Endothelial cell of umbilical vein (primary cell): ENCODE results near the gene C1GALT1C1. TPM values are rescaled to one million over a fixed set of nuclear protein-coding genes. Genes with fewer than 3 reads are reported as not detected.

Experiments used
- BruUV-seq: library from RNA; stranded (reverse); fragments of 400-500 nt; replicated peaks from 2 replicates; lab custom pipeline; 2021; lab: Mats Ljungman, UMichigan
- CTCF ChIA-PET: fragments of 300-600, 350-600 bp; sonication (Branson Sonifier 250); formaldehyde crosslinking; loops from one replicate; lab custom pipeline; 2021; ENCODE audit warnings: antibody characterized with exemption, inconsistent platforms; lab: Charles Lee
- POLR2A ChIA-PET: fragments of 300-600, 350-600 bp; sonication (Branson Sonifier 250); formaldehyde crosslinking; loops from one replicate; lab custom pipeline; 2021; ENCODE audit warnings: antibody characterized with exemption, inconsistent platforms; lab: Charles Lee
- DNase-seq: peaks from one replicate; pipeline ENCODE4 v3.0.0-alpha.2; 2011; ENCODE audit warnings: low read depth, low spot score
- FAIRE-seq: peaks from 2 replicates; lab custom pipeline; 2011; peaks lifted over from hg19 to GRCh38; lab: Jason Lieb, UNC
- H2AFZ ChIP-seq: 2 replicates; pipeline ENCODE4 v1.6.0; 2012; ENCODE audit warnings: low read depth, low read length, control low read depth, inconsistent platforms
- H3K27ac ChIP-seq: 2 replicates; pipeline ENCODE4 v1.5.1; 2011; ENCODE audit warnings: low read depth, mild to moderate bottlenecking, control low read depth, low read length, moderate library complexity; ENCODE audit not compliant: insufficient read depth
- H3K27me3 ChIP-seq, 2 experiments: 2 replicates each; pipeline versions ENCODE4 v1.6.0 to v1.6.1; 2011; ENCODE audit warnings: low read length in 2 of 2, mixed read lengths in 1 of 2; ENCODE audit not compliant: control insufficient read depth in 2 of 2, insufficient read depth in 2 of 2
- H3K36me3 ChIP-seq, 2 experiments: 2 replicates in 1 of 2; 3 replicates in 1 of 2; pipeline ENCODE4 v1.5.1; 2011; ENCODE audit warnings: low read length in 2 of 2, mild to moderate bottlenecking in 1 of 2, moderate library complexity in 1 of 2; ENCODE audit not compliant: control insufficient read depth in 2 of 2, insufficient read depth in 2 of 2; ENCODE audit errors: extremely low read depth in 1 of 2
- H3K4me1 ChIP-seq: 3 replicates; pipeline ENCODE4 v1.5.1; 2011; ENCODE audit warnings: mild to moderate bottlenecking, low read length; ENCODE audit not compliant: control insufficient read depth, insufficient read depth; ENCODE audit errors: extremely low read depth
- H3K4me2 ChIP-seq: 2 replicates; pipeline ENCODE4 v1.6.1; 2011; ENCODE audit warnings: low read length, control low read depth, mixed read lengths; ENCODE audit not compliant: insufficient read depth
- H3K4me3 ChIP-seq, 3 experiments: fragments of 200-600 bp in 1 of 3; sonication (generic), shearing (Covaris generic) in 1 of 3; replicated peaks in 1 of 3; 2 replicates each; pipeline ENCODE4 v1.5.1; 2011 to 2016; ENCODE audit warnings: control low read depth in 3 of 3, low read length in 3 of 3, mild to moderate bottlenecking in 2 of 3, inconsistent platforms in 1 of 3, low read depth in 1 of 3, moderate library complexity in 1 of 3; ENCODE audit not compliant: insufficient read depth in 1 of 3
- H3K79me2 ChIP-seq: 2 replicates; pipeline ENCODE4 v1.6.0; 2012; ENCODE audit warnings: low read length, inconsistent platforms; ENCODE audit not compliant: control insufficient read depth, insufficient read depth
- H3K9ac ChIP-seq: replicated peaks from 2 replicates; pipeline ENCODE3; 2011; ENCODE audit warnings: low read length, control low read depth; ENCODE audit not compliant: insufficient read depth; ENCODE audit errors: extremely low read depth
- H3K9me1 ChIP-seq: replicated peaks from 3 replicates; pipeline ENCODE4 v1.6.0; 2011; ENCODE audit warnings: mild to moderate bottlenecking, low read length; ENCODE audit not compliant: control insufficient read depth, insufficient read depth; ENCODE audit errors: extremely low read depth
- H3K9me3 ChIP-seq: replicated peaks from 2 replicates; pipeline ENCODE4 v1.5.1; 2012; ENCODE audit warnings: low read length, inconsistent platforms; ENCODE audit not compliant: control insufficient read depth, insufficient read depth
- H4K20me1 ChIP-seq: replicated peaks from 2 replicates; pipeline ENCODE3; 2011; ENCODE audit warnings: mild to moderate bottlenecking, low read length; ENCODE audit not compliant: control insufficient read depth, insufficient read depth; ENCODE audit errors: extremely low read depth
- EZH2 ChIP-seq: IDR thresholded peaks from 2 replicates; pipeline ENCODE4 v1.6.1; 2012; ENCODE audit warnings: borderline replicate concordance, low read depth, mild to moderate bottlenecking, moderate library complexity, low read length, inconsistent platforms; ENCODE audit not compliant: severe bottlenecking
- FOS ChIP-seq: IDR thresholded peaks from 2 replicates; pipeline ENCODE4 v1.6.1; 2011; ENCODE audit warnings: mild to moderate bottlenecking, low read length, moderate library complexity, borderline replicate concordance; ENCODE audit not compliant: insufficient read depth
- GATA2 ChIP-seq: IDR thresholded peaks from 2 replicates; pipeline ENCODE4 v1.7.0; 2011; ENCODE audit warnings: low read depth, mild to moderate bottlenecking, moderate library complexity, mixed read lengths, low read length; ENCODE audit not compliant: insufficient read length, insufficient read depth
- JUN ChIP-seq: IDR thresholded peaks from 2 replicates; pipeline ENCODE4 v1.6.1; 2011; ENCODE audit warnings: borderline replicate concordance, low read depth; ENCODE audit not compliant: insufficient read length, insufficient read depth
- MYC ChIP-seq: IDR thresholded peaks from one replicate; pipeline ENCODE4 v1.6.1; 2011; ENCODE audit warnings: mild to moderate bottlenecking, low read depth, low read length
- POLR2A ChIP-seq: IDR thresholded peaks from 2 replicates; pipeline ENCODE4 v1.6.1; 2012; ENCODE audit warnings: low read depth, mild to moderate bottlenecking, control low read depth, low read length
- POLR2AphosphoS5 ChIP-seq: IDR thresholded peaks from 2 replicates; pipeline ENCODE4 v1.6.1; 2012; ENCODE audit warnings: low read depth, mild to moderate bottlenecking, control low read depth, low read length, moderate library complexity; ENCODE audit not compliant: insufficient read depth
- dilution Hi-C: fragments of 300-500 bp; cut with MboI; formaldehyde crosslinking; loops from one replicate; pipeline ENCODE4 v1.15.0; 2019; ENCODE audit warnings: low sequenced_read_pairs; ENCODE audit not compliant: extremely low pct_ligation_motif_present
- intact Hi-C: fragments of 100-400 bp; cut with micrococcal nuclease; formaldehyde crosslinking; loops from one replicate; pipeline ENCODE4 v1.10.0; 2022
- polyA plus RNA-seq, 4 experiments: library from polyadenylated mRNA; depleted of rRNA in 3 of 4; stranded (reverse) in 3 of 4; unstranded in 1 of 4; fragments of >200 nt; gene quantifications; 2 replicates each; pipeline versions ENCODE4 v1.2.1 to v1.2.3, GENCODE V29; 2011 to 2012; ENCODE audit warnings: missing spikeins in 1 of 4
- total RNA-seq: library from RNA; stranded (reverse); gene quantifications from 2 replicates; pipeline ENCODE4 v1.2.3, GENCODE V29; 2021
- TF ChIP-seq, protein P1 (sequence below): IDR thresholded peaks from 2 replicates; pipeline ENCODE4 v1.6.1; 2011; ENCODE audit not compliant: insufficient read depth, insufficient read length
- TF ChIP-seq, protein P2 (sequence below), 2 donors: IDR thresholded peaks; 1 replicate in 1 of 2; 2 replicates in 1 of 2; pipeline ENCODE4 v1.5.1; 2011; ENCODE audit warnings: low read length in 2 of 2, mild to moderate bottlenecking in 2 of 2, moderate library complexity in 2 of 2, control low read depth in 1 of 2, inconsistent platforms in 1 of 2, low read depth in 1 of 2; ENCODE audit not compliant: insufficient read depth in 1 of 2; ENCODE audit errors: extremely low read depth in 1 of 2

The C1GALT1C1 gene
- total and polyA plus RNA-seq, 2 donors (not counting 3 experiments of a cell fraction or from before 2014, with no cell fraction given): 28.6 to 32.9 TPM

DNA sequence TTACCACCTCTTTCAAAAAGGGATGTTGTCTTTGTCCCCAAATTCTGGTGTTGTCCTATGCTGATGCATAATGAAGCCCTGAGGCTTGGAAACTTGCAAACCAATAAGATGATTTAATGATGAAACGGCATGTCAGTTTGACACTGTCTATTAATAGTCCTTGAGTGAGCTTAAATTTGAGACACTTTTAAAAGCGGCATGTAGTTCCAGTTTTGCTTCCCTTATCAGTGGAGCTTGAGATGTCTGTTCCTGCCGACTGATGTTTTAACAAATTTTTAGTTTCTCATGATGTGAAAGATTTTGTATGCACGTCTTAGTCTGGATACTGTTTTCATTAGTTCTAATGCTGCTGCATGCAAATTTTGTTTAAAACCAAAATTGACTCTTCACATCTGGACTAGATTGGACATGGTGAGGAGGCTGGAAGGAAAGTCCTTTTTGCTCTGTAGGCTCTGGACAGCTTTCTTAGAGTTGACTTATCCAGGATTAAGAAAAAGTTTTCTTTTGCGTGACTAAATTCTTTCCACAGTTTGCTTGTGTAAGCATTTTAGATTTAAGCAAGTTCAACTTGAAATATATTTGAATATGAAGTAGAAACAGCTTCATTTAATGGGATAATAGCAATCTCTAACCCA, 11.7 kb downstream of the C1GALT1C1 start:
- no peak overlapping the region for H3K4me2 ChIP-seq
- dilution Hi-C loops: no loop called here
- H3K27me3 ChIP-seq: no peaks in the 10 kb centered on the region
- H3K9ac ChIP-seq: no peak overlapping the region
- H3K9me3 ChIP-seq: no peaks in the 10 kb centered on the region
- no peaks in the 10 kb centered on the region for H4K20me1 ChIP-seq
- no peaks in the 10 kb centered on the region for H3K9me1 ChIP-seq
- TF ChIP-seq FOS (no peak), MYC (no peak), EZH2 (no peak), POLR2A (no peak), POLR2AphosphoS5 (no peak), GATA2 (no peak), JUN (no peak)
- TF ChIP-seq, protein P1, sequence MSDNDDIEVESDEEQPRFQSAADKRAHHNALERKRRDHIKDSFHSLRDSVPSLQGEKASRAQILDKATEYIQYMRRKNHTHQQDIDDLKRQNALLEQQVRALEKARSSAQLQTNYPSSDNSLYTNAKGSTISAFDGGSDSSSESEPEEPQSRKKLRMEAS: no peak
- TF ChIP-seq, protein P2, sequence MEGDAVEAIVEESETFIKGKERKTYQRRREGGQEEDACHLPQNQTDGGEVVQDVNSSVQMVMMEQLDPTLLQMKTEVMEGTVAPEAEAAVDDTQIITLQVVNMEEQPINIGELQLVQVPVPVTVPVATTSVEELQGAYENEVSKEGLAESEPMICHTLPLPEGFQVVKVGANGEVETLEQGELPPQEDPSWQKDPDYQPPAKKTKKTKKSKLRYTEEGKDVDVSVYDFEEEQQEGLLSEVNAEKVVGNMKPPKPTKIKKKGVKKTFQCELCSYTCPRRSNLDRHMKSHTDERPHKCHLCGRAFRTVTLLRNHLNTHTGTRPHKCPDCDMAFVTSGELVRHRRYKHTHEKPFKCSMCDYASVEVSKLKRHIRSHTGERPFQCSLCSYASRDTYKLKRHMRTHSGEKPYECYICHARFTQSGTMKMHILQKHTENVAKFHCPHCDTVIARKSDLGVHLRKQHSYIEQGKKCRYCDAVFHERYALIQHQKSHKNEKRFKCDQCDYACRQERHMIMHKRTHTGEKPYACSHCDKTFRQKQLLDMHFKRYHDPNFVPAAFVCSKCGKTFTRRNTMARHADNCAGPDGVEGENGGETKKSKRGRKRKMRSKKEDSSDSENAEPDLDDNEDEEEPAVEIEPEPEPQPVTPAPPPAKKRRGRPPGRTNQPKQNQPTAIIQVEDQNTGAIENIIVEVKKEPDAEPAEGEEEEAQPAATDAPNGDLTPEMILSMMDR (IDR thresholded peaks at IDR 0.05; ENCODE audit: extremely low read depth in 1 of 2, insufficient read depth in 1 of 2, low read depth in 1 of 2, low read length in 2 of 2): no peak
- no peak for DNase-seq
- no peak overlapping the region for H2AFZ ChIP-seq
- H3K4me3 ChIP-seq: no peak overlapping the region
- no TSS peak for BruUV-seq
- H3K27ac ChIP-seq: no peak overlapping the region
- POLR2A ChIA-PET: interaction anchor here (0.9 kb wide), 1 partner anchor 57 kb away, joined by 3 read pairs; no protein-coding TSS in a partner anchor
- no peaks in the 10 kb centered on the region for H3K79me2 ChIP-seq
- CTCF ChIA-PET: interaction anchor here (1.4 kb wide), 1 partner anchor 14 kb away, joined by 3 read pairs; the partner anchor contains the start of gene MCTS1
- intact Hi-C loops: no loop called here
- no peaks in the 10 kb centered on the region for H3K36me3 ChIP-seq
- FAIRE-seq: no peak
- peaks cover 2% of the 10 kb centered on the region for H3K4me1 ChIP-seq
